Measurements from ENCODE around the gene OR6X1.

GRCh38 chr11:123753110-123753509 lies 1.2 kb downstream of the OR6X1 start:
- no peak for TF ChIP-seq CTCF (IDR thresholded peaks at IDR 0.05)
- TF ChIP-seq POLR2A (IDR thresholded peaks at IDR 0.05): no peak
- no peak for TF ChIP-seq EP300 (IDR thresholded peaks at IDR 0.05)
- no peak for TF ChIP-seq POLR2AphosphoS5 (IDR thresholded peaks at IDR 0.05)
